GM12874 (cell line): ENCODE measurements around the gene OTUD7B.

Experiments used
- CTCF ChIP-seq: IDR thresholded peaks from 2 replicates; pipeline ENCODE4 v1.5.1; 2011; ENCODE audit warnings: low read depth, mild to moderate bottlenecking, control low read depth, low read length, moderate library complexity; ENCODE audit not compliant: insufficient read depth

The OTUD7B gene

GRCh38 chr1:149997585-149998262, 12.8 kb downstream of the OTUD7B start:
- no peak for TF ChIP-seq CTCF

DNA sequence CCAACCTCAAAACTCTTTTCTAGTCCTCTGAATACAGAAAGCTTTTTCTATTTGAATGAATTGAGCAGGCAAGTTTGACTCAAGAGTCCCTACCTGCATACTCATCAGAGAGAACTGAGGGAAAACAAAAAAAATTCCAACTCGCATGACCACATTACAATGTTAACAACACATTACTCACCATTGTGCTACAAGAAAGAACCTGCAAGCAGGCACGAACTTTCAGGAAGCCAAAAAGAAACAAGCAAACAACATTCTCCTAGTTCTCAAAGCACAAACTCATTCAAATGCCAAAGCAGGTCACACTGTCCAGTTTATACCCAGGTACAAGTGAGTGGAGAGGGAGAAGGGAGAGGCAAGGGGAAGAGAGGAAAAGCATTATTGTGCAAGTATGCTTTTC, 14.6 kb downstream of the OTUD7B start:
- TF ChIP-seq CTCF, result no peak

GRCh38 chr1:149993764-149994163, 16.8 kb downstream of the OTUD7B start:
- TF ChIP-seq CTCF, result no peak

DNA sequence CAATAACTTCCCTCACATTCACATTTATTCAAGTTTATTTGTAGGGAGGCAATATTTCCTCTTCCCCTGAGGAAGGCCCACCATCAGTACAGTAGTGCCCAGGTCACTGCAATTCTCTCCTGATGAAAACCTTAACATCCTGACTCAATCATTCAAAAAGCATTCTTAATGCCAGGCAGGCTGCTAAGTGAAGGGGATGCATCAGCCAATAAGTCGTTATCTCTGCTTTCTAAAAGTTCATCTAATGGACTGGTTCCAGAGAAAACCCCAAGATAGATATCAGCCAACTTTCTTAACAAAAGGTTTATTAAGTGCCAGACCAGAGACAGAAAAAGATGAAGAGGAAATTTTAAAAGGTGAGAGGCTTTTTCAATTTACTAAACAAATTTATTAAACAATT, 17.3 kb downstream of the OTUD7B start:
- no peak for TF ChIP-seq CTCF

DNA sequence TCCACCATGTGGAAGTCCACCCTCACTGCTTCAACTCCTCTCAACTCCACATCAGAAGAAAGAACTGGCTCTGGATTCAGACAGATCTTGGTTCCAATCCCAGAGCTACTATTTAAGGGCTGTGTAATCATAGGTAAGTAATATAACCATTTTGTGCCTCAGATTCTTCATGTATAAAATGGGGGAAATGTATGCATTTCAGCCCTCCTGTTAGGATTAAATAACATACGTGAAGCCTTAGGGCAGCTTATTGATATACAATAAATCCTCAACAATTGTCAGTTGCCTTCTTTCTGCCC, 23.3 kb downstream of the OTUD7B start:
- TF ChIP-seq CTCF, result no peak

GRCh38 chr1:149986486-149987296, 23.8 kb downstream of the OTUD7B start:
- no peak for TF ChIP-seq CTCF

DNA sequence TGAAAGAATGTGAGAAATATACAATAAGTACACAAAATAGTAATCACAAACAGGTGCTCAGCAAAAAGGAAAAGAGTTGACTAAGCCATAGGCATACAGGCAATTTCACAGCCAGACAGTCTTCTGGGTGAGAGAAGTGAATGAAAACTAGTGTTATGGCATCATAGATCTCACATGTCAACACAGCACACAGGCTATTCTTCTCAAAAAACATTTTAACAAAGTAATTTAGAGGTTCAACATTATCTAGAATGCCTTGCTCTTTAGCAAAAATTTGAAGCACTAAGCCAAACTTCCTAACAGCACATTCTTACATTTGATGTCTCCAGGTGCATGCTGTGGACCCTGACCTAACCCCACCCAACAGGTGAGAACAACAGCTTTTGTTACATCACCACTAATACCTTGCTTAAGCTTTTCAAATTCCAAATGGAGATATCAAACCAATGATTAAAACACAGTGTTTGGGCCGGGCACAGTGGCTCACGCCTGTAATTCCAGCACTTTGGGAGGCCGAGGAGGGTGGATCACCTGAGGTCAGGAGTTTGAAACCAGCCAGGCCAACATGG, 30.5 kb downstream of the OTUD7B start:
- TF ChIP-seq CTCF, result no peak
